Right renal pelvis (tissue), 4 donors: ENCODE data around the gene AHCYL2. TPM values are rescaled to one million over a fixed set of nuclear protein-coding genes. Genes with fewer than 3 reads are reported as not detected.
A peak's percentile ranks its signal among the peaks of the same experiment; 100 is the strongest.

Source experiments
- DNase-seq, 4 donors: peaks; one replicate each; pipeline ENCODE4 v3.0.0-alpha.2; 2013; ENCODE audit warnings: low read depth in 4 of 4, low spot score in 3 of 4, missing footprints in 1 of 4
- polyA plus RNA-seq, 4 donors: library from polyadenylated mRNA; unstranded; fragments of 120-200 nt; gene quantifications; one replicate each; pipeline ENCODE4 v1.2.1, GENCODE V29; 2013; ENCODE audit not compliant: insufficient read length in 4 of 4

AHCYL2 gene
- polyA plus RNA-seq = 10 to 100 TPM; 24.3 to 29.9 (median 28.4) TPM

DNA sequence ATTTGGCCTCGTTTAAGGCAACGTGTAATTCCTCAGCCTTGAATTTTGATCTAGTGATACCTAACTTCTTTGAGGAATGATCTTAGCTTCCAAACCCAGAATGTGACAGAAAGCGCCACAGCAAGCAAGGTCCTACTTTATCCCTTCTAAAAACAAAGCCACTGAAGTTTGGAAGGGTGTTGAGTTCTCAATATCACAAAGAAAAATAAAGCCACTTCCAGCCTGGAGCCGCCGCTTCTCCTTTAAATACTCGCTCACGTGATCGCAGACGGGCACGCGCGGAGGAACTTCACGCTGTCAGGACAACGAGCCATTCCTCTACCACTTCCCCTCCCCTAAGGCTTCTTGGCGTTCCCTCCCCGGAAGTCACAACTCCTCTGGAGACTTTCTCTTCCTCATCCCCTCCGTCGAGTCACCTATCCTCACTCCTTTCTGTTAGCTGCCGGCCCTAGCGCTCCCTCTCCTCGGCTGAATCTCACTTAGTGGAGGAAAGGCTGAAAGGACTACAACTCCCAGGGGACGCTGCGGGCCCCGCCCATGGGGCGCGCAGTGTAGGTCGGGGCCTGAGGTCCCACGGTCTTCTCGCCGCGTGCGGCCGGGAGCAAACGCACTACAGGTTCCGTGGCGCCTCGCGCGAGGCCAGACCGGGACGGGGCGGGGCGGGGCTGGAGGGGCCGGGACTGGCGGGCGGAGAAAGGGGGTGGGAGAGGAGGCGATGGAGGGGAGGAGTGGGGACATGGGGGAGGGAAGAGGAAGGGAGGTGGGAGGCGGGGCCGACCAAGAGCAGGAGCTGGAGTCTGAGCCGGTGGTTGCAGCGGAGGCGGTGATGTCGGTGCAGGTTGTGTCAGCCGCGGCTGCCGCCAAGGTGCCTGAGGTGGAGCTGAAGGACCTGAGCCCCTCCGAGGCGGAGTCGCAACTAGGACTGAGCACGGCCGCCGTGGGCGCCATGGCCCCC is at the start of gene AHCYL2:
Gene AHCYL2 (plus strand): TSS at position 780 of the 955 bp plus-strand sequence.
- DNase-seq = peak; percentile 93 to 97 (median 94)

DNA sequence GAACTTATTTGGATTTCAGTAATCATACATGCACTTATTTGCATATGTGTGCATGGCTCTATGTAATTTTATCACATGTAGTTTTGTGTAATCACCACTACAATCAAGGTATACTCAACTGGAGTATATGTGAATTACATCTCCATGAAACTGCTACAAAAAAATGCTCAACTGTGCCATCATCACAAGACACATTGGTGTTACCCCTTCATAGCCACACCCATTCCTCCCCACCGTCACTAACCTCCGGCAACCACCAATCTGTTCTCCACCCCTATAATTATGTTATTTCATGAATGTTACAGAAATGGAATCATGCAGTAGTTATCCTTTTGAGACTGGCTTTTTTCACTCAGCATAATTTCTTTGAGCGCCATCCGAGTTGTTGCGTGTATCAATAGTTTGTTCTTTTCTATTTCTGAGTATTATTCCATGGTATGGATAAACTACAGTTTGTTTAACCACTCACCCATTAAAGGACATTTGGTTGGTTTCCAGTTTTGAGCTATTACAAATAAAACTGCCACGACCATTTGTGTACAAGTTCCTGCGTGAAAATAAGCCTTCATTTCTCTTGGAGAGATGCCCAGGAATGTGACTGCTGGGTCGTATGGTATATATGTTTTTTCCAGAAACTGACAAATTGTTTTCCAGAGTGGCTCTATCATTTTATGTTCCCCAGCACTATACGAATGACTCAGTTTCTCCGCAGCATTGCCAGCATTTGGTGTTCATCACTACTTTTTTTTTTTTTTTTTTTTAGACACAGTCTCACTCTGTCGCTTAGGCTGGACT is 47.7 kb upstream of the AHCYL2 start:
- no peak for DNase-seq

DNA sequence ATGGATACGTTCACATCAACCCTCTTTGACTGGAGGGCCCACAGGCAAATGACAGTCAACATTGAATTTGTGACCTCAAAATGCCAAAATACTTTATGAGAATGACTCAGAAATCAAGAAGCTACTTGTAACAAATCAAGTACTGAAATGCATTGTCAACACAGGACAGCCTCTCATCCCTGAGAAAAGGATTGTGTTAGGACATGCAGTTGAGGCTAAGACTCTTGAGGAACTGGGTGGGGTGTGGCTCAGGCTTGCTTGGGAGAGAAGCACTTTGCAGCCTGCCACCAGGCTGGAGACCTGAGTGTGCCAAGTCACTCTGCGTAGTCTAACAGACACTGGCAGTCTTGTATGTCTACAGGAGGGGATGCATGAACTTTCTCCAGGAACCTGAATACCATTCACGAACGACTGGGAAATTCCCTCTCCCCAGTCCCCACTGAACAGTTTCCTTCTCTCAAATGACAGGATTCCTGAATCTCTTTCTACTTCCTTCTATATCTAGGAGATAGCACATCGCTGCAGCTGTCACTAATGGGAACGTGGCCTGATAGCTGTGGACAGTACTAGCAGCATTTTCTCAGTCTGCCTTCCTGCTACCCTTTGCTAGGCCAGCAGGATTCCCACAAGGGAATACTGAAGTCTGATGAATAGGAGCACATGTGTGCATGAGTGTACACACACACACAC is 39.7 kb upstream of the AHCYL2 start:
- DNase-seq = no peak

DNA sequence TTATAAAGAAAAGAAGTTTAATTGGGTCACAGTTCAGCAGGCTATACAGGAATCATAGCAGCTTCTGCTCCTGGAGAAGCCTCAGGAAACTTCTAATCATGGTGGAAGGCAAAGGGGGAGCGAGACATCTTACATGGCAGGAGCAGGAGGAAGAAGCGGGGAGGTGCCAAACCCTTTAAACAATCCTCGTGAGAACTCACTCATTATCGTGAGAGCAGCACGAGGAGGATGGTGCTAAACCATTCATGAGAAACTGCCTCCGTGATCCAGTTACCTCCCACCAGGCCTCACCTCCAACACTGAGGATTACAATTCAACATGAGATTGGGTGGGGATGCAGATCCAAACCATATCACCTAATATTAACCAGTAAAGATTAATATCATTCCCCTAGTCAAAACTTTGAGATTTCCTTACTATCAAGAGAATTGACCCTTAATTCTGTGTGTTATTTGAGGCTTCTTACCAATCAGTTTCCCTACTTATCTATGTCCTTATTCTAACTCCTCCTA is 38.0 kb upstream of the AHCYL2 start:
- no peak for DNase-seq

DNA sequence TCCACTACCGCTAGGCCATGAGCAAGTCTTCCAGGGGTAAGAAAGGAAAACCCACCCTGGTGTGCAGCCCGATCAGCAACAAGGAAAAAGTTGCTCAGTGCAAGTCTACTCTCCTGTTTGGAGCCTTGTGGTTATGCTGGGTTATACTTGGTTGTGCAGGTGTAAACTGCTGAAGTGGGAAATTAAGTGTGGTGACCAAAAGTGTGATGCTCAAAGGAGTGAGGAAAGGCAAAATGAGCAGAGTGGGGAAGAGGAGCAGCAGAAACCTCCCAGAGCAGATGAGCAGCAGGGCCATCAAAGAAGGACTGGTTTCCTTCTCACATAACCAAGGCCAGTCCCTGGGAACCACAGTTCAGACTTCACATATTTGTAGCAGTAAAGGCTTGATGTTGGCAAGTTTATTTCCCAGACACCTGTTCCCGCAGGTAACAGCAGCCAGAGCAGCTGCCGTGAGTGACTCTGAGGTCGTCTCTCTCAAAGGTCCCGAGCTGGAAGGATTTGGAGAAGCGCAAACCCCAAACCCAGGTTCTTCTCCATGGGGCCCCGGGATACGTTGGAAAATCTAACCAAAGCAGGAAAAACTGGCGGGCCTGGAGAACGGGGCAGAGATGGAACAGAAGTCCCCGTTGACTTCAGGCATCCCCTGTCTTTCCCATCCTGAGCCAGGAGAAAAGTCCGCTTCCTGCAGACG is 37.0 kb upstream of the AHCYL2 start:
- no peak for DNase-seq

DNA sequence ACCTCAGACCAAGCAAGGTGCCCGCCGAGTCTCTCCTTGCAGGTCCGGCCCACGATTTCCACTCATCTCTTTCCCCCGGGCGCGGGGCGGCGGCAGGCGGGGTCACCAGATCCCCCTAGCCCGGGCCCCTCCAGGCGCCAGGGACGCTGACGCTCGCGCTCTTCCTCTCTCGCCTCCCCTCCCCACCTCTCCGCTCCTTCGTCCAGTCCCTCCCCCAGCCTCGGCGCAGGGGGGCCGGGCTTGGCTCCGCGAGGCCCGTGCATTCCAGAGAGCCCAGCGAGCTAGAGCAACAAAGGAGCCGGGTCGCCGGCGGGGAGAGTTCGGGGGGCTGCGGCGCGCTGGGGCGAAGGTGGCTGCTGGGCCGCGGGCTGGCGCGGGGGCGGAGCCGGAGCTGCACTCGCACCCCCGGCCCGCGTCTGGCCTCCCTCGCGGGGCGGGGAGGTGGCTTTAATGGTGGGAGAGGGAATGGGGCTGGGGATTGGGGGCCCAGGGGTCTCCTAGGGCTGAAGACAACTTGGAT is 36.4 kb upstream of the AHCYL2 start, which contains the start of gene SMO:
Gene SMO (plus strand): TSS at position 262 of the 520 bp plus-strand sequence. CDS start 519 bp downstream, outside the sequence.
- peak in 3 of 4 donors; percentile 81 to 87 (median 84) for DNase-seq

DNA sequence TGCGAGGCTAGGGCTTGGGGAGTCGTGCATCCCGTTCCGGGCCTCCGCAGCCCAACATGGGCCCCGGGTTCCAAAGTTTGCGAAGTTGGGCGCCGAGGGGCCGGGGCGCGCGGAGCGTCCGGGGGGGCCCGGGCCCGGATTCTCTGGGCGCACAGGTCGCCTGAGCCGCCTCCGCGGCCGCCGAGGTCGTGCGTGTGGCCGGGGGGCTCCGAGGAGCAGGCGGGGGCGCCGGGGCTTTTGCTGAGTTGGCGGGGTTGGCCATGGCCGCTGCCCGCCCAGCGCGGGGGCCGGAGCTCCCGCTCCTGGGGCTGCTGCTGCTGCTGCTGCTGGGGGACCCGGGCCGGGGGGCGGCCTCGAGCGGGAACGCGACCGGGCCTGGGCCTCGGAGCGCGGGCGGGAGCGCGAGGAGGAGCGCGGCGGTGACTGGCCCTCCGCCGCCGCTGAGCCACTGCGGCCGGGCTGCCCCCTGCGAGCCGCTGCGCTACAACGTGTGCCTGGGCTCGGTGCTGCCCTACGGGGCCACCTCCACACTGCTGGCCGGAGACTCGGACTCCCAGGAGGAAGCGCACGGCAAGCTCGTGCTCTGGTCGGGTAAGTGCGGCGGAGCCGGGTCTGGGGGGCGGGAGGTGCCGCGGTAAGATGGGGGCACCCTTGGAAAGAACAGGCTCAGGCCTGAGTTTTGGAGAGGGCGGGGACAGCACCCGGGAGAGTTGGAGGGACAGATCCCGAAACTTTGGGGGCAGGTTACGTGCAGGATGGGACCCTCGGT is 35.8 kb upstream of the AHCYL2 start:
- no peak for DNase-seq

DNA sequence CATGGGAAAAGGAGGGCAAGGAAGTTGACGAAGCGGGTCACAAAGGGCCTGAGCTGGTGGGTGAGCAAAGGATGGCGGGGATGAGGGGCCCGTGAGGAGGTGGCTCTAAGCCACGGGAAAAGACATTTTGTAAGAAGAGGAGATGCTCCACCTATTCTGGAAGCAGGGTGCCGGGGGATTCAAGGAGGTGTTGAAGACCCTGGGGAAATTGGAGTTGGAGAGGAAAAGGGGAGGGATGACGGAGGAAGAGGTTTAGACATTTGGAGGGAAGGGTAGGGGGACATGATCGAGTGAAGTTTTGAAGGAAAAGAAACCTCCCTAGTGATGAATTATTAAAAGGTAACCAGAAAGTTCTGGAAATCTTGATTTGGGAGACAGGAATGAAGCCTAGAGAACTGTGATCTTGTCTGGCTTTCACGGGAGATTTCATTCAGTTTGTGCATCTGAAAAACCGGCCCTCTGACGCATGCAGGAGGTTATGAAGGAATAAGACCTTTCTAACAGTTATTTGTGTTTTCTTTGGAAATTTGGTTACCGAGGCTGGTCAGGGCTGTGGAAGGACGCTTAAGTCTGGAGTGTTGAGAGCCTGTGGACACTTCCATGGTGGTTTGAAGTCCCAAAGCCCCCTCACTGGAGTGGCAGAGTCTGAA is 35.0 kb upstream of the AHCYL2 start:
- no peak for DNase-seq

DNA sequence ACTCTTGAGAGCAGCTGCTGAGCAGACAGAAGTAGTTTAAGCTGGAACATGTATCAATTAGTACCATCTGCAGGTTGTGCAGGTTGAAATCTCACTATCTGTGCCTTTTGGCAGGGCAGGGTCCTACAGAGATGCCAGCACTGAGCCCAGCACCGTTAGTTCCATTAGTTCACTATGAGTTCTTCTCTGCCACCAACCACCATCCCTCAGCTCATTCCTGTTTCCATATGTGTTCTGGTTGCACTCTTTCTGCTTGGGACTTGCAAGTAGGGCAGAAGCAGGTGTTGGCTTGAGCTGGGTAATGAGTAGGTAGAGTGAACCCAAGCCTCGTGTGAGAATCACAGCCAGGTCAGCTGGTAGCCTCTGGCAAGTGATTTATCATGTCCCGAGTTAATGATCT is 33.6 kb upstream of the AHCYL2 start:
- no peak for DNase-seq

DNA sequence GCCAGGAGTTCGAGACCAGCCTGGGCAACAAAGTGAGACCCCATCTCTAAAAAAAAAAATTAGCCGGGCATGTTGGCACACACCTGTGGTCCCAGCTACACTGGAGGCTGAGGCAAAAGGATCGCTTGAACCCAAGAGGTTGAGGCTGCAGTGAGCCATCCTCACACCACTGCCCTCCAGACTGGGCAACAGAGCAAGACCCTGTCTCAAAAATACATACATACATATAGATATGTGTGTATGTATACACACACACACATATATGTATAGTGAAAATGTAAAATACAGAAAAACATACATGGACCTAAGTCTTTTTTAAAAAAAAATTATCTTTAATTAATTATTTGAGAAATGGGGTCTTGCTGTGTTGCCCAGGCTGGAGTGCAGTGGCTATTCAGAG is 30.9 kb upstream of the AHCYL2 start:
- no peak for DNase-seq

DNA sequence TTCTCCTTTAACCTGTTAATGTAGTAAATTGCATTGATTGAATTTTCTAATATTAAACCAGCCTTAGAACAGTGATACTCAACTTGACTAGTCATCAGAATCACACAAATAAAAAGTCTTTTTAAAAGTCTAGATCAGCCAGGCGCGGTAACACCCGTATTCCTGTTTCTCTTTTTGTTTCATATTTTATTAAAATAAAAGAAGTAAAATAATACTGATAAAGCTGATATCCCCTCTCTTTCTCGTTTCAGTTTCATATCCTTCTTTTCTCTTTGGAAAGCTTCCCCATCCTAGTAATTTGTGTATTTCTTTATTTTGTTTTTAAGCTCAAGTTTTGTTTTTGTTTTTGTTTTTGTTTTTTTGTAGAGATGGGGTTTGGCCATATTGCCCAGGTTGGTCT is 27.1 kb upstream of the AHCYL2 start:
- no peak for DNase-seq

DNA sequence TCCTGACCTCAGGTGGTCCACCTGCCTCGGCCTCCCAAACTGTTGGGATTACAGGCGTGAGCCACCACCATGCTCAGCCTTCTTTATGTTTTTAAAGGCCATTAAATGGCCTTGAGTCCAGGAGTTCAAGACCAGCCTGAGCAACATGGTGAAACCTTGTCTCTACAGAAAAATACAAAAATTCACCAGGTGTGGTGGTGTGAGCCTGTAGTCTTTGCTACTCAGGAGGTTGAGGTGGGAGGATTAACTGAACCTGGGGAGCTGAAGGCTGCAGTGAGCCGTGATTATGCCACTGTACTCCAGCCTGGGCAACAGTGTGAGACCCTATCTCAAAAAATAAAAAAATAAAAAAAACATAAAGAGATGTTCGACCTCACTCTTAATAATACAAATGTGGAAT is 25.4 kb upstream of the AHCYL2 start:
- no peak for DNase-seq

DNA sequence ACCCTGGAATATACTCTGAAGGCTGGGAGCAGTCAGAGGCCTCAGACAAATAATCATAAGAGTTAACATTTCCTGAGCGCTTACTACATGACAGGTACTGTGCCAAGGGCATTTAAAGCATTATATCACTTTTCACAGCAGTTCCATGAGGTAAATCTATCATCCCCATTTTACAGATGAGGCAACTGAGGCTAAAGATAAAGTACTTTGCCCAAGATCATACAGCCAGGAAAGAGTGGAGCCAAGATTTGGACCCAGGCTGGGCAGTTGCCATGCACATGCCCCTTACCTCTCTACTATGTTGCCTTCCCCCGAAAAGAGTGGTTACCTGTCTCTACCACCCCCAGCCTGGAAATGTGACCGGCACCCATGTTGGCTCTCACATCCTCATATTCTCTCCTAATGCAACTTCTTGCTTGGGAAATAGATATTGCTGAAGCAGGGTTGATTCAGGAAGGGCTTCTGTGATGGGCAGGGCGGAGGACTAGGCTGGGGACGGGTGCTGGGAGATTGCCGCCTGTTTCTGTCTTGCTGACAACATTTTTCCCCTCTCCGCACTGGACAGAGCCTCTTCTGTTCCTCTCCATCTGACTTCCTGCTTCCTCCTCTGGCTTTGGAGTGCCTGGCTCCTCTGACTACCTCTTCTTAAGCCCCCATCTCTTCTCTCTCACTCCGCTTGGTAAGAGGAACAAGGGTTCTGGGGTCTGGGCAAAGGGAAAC is 22.6 kb upstream of the AHCYL2 start:
- DNase-seq = no peak

DNA sequence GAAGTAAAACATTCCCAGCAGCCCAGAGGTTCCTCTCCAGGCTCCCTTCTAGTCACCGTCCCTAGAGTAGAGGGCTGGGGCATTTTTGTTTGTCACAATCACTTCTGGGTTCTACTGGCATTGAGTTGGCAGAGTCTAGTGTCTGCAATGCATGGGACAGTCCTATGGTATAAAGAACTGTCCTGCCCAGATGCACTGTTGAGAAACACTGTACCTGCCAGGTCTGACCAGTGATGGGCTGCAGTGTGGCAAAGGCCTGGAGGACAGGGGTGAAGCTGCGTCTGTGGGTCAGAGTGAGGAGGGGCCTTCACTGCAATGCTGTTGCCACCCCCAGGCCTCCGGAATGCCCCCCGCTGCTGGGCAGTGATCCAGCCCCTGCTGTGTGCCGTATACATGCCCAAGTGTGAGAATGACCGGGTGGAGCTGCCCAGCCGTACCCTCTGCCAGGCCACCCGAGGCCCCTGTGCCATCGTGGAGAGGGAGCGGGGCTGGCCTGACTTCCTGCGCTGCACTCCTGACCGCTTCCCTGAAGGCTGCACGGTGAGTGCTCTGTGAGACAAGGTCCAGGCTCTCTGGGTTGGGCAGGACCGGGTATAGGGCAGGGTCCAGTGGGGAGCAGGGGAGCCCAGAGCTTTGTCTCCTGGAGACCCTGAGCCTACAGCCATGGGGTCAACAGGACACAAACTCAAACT is 21.6 kb upstream of the AHCYL2 start:
- no peak for DNase-seq

DNA sequence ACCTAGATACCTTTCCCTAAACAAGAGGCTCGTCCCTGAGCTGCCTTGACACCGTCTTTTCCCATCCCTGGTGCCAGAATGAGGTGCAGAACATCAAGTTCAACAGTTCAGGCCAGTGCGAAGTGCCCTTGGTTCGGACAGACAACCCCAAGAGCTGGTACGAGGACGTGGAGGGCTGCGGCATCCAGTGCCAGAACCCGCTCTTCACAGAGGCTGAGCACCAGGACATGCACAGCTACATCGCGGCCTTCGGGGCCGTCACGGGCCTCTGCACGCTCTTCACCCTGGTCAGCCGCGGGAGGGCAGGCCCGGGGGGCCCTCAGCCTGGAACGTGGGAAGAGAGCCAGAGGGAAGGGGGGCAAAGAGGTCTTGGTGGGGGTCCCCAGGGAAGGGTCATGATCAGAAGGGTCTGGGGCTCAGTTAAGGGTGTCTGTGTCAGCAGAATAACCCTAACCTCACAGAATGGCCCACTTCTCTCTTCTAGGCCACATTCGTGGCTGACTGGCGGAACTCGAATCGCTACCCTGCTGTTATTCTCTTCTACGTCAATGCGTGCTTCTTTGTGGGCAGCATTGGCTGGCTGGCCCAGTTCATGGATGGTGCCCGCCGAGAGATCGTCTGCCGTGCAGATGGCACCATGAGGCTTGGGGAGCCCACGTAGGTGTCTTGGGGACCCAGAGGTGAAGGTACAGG is 19.6 kb upstream of the AHCYL2 start:
- DNase-seq = no peak

DNA sequence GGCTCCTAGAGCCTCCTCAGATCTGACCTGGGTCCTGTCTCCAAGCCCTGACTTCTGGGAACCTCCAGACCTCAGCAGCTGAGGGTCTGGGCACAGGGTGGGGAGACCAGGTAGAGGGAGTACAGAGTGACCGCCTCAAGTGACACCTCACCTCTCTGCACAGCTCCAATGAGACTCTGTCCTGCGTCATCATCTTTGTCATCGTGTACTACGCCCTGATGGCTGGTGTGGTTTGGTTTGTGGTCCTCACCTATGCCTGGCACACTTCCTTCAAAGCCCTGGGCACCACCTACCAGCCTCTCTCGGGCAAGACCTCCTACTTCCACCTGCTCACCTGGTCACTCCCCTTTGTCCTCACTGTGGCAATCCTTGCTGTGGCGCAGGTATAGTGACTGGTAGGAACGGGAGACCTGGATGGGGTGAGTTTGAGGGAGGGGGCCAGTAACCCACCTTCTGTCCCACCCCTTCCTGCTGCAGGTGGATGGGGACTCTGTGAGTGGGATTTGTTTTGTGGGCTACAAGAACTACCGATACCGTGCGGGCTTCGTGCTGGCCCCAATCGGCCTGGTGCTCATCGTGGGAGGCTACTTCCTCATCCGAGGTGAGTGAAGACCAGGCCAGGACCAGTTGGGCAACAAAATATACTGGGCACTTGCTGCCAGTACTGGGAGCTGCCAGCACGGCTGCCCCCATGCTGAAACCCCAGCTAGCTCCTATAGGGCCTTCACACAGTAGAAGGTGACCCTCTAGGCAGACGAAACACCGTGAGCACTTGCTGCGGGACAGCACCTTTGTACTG is 18.6 kb upstream of the AHCYL2 start:
- DNase-seq = no peak
